AG09309 (cell line): ENCODE results near the gene TMEM233.

ENCODE experiments used
- DNase-seq: peaks from one replicate; pipeline ENCODE4 v3.0.0-alpha.2; 2010; ENCODE audit warnings: low read depth
- H3K4me3 ChIP-seq: 2 replicates; pipeline ENCODE4 v1.5.1; 2011; ENCODE audit warnings: mild to moderate bottlenecking, low read depth, low read length, moderate library complexity; ENCODE audit not compliant: control insufficient read depth
- CTCF ChIP-seq: IDR thresholded peaks from 2 replicates; pipeline ENCODE4 v1.5.1; 2011; ENCODE audit warnings: mild to moderate bottlenecking, low read depth, low read length, inconsistent platforms; ENCODE audit not compliant: insufficient read depth, control insufficient read depth; ENCODE audit errors: missing control alignments

TMEM233 gene

GRCh38 chr12:119593578-119594398 lies at the start of gene TMEM233:
Gene TMEM233, plus strand, starts transcription at chr12:119593774. Its CDS starts 75 bp downstream, at chr12:119593849.
- no peak for TF ChIP-seq CTCF
- no peak for DNase-seq
- no peak within 1 kb of the TSS for H3K4me3 ChIP-seq

GRCh38 chr12:119544765-119545625 lies 48.6 kb upstream of the TMEM233 start:
- no peak overlapping the region for H3K4me3 ChIP-seq
- peak; percentile 35 for DNase-seq
- TF ChIP-seq CTCF, result peak; percentile 85

- no peak for TF ChIP-seq CTCF
- no peak for DNase-seq
- no peak overlapping the region for H3K4me3 ChIP-seq
Measured at GRCh38 chr12:119546340-119546739, 47.2 kb upstream of the TMEM233 start.

- no peak for TF ChIP-seq CTCF
- no peak for DNase-seq
- H3K4me3 ChIP-seq, result no peak overlapping the region
Measured at GRCh38 chr12:119547001-119547400, 46.6 kb upstream of the TMEM233 start.

- TF ChIP-seq CTCF, result no peak
Measured at GRCh38 chr12:119556854-119557253, 36.7 kb upstream of the TMEM233 start.

GRCh38 chr12:119565404-119565803 lies 28.2 kb upstream of the TMEM233 start:
- DNase-seq, result no peak
- no peak for TF ChIP-seq CTCF
- no peak overlapping the region for H3K4me3 ChIP-seq

More at GRCh38 chr12:119556854-119557253, 36.7 kb upstream of the TMEM233 start:
- no peak overlapping the region for H3K4me3 ChIP-seq
- DNase-seq, result no peak
